GM19193 (cell line): ENCODE data around the gene SAFB2.

Experiments
- POLR2A ChIP-seq: IDR thresholded peaks from 4 replicates; pipeline ENCODE4 v1.6.1; 2011; ENCODE audit not compliant: insufficient read depth, insufficient read length; ENCODE audit errors: extremely low read depth

SAFB2 gene

DNA sequence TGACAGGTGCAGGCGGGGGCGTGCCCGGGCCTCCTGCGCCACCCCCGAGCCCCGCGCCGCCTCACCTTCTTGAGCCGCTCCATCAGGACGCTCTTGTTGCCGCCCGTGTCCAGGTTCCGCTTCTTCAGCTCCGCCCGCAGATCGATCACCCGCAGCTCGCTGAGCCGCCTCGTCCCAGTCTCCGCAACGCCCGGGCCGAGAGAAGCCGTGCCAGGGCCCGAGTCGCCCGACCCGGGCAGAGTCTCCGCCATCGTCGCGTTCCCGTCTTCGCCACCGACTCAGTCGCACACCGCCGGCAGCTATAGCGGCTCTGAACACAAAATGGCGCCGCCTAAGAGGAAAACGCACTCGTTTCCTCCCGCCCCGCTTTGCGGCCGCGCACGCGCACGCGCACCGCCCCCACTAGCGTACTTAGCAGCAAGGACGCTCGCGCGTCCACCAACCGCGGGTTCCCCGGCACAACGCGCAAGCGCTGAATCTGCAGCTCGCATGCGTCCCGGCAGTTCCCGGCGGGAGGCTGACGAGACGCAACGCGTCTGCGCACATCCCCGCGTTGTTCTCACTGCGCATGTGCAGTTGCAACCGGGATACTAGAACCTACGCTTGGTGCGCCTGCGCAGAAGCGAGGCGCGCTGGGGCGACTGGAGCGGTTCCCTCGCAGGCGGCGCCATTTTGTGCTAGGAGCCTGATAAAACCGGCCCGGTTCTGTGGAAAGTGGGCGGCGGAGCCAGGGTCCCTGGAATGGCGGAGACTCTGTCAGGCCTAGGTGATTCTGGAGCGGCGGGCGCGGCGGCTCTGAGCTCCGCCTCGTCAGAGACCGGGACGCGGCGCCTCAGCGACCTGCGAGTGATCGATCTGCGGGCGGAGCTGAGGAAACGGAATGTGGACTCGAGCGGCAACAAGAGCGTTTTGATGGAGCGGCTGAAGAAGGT is at the start of gene SAFB2, which contains the start of gene SAFB:
SAFB2 (minus strand) TSS at position 312 of the 932 bp plus-strand sequence; CDS start at position 251, 61 bp downstream.
SAFB (plus strand) TSS at position 619 of the 932 bp plus-strand sequence; CDS start at position 742, 123 bp downstream.
- peak; percentile 98 for TF ChIP-seq POLR2A

DNA sequence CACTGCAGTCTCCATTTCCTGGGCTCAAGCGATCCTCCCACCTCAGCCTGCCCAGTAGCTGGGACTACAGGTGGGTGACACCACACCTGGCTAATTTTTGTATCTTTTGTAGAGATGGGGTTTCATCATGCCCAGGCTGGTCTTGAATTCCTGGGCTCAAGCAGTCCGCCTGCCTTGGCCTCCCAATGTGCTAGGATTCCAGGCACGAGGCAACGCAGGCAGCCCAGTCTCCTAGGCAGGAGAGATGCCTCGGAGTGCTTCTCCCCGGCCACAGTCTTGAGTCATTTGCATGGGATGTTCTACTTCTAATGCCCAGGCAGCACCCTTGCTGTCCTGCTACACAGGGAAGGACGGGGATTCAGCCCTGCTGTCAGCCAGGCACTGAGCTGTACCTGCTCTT is 49.0 kb upstream of the SAFB2 start:
- TF ChIP-seq POLR2A = no peak

DNA sequence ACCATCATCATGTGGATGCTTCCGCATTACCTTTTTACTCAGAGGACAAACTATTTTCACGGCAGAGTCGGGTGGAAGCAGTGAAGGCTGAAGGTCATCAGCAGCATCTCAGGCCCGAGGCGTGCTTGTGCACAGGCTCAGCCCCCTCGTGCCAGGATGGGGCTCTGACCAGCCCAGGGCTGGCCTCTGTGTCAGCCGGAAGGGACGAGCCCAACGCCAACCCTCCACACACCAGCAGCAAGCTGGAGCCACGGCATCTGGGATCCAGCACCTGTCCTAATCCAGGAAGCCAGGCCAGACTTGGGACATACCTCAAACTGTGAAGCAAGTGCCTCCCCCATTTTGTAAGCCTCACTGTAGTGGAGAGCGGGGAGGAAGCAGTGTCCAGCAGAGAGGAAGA is 46.6 kb upstream of the SAFB2 start:
- no peak for TF ChIP-seq POLR2A

DNA sequence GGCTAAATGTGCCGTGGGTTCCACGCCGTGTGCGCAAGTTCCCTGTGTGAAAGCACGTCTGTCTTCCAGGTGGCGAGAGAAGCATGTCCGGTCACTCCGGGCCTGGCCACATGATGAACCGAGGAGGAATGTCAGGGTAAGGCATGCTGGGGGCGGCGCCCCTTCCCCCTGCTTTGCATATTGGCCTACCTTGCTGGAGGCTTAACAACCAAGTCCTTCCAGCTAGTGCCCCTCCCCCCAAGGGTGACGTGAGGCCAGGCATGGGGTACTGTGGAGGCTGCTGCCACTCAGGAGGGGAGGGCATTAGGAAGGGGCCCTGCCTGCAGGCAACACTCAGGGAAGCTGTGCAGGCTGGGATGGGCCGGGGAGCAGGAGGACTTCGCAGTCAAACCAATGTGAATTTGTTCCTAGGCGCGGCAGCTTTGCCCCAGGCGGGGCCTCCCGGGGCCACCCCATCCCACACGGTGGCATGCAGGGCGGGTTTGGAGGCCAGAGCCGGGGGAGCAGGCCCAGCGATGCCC is 45.2 kb upstream of the SAFB2 start:
- no peak for TF ChIP-seq POLR2A

DNA sequence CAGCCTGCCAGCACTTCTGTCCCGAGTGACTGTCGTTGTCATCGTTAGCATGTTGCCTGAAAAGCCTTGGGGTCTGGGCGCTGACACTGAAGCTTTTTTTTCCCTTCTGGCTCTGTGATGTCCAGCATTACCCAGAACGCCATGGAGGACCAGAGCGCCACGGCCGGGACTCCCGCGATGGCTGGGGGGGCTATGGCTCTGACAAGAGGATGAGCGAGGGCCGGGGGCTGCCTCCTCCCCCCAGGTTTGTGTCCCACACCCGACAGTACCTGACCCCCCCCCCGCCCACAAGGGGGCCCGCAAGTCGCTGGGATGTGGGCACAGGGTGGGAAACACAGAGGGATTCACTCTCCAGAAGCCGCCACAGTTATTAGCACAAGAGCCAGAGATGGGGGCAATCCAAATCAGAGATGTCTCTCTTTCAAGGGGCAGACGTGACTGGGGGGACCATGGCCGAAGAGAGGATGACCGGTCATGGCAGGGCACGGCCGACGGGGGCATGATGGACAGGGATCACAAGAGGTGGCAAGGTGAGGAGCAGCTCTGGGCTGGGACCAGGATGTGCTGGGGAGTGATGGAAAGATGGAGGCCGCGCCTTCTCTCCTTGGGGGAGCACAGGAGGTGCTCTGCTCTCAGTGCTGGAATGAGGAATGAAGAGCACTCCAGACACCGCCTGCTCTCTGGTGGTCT is 44.5 kb upstream of the SAFB2 start:
- no peak for TF ChIP-seq POLR2A

DNA sequence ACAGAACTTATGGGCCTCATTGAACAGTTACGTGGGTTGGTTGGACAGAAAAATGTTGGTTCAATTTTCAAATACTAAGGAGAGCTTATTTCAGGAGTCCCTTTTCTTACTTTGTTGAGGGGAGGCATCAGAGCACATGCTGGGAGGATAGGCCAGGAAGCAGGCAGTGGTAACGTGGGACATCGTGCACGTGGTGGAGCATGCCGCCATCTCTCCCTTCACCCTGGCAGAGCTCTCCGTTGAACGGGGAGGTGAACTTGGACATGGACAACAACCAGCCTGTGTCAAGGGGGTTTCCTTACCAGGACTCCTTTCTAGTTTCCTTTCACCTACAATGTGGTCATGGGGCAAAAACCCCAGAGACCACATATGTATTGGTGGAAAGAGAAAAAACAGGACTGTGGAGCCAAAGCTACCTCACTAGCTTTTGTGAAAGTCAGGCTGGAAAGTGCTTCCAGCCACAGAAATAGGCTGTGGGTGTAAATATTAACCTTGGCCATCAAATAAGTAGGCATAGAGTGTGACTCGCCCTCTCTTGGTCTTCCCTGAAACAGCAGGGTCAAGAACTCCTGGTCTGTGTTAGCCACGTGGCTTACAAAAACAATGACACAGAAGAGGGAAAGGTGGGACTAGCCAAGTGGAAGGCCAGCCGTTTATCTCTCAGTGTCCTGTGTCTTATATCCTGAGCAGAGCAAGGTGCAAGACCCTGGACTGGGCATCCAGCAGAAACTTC is 43.4 kb upstream of the SAFB2 start:
- TF ChIP-seq POLR2A = no peak

DNA sequence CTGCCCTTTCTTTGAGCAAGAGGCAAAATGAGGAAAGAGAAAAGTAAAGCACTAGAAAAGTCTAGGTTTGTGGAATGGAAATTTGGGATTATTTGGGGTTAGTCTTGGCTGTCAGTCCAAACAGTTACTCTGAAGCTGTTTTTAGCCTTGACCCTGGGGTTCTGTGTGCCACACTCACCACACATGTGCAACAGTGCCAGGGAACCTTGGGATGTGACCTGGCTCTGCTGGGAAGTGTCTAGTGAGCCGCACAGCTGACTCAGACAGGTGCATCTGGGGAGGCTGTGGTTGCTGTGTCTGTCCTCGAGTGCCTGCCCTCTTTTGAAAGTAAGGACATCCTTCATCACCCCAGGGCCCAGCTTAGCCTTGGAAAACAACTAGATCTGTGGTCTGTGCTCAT is 41.9 kb upstream of the SAFB2 start:
- no peak for TF ChIP-seq POLR2A

DNA sequence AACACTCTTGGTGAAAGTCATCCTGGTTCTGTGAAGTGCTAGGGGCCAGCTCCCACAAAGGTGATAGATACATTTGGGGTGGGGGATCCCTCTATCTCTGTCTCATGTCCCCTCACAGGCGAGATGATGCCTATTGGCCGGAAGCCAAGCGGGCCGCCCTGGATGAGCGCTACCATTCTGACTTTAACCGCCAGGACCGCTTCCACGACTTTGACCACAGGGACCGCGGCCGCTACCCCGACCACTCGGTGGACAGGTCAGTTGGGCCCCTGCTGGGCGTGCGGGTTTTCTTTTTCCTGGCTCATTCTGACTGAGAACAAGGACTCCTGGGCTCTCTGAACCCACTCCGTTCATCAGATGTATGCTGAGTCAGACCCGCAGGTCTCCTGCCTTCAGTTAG is 41.3 kb upstream of the SAFB2 start:
- no peak for TF ChIP-seq POLR2A

DNA sequence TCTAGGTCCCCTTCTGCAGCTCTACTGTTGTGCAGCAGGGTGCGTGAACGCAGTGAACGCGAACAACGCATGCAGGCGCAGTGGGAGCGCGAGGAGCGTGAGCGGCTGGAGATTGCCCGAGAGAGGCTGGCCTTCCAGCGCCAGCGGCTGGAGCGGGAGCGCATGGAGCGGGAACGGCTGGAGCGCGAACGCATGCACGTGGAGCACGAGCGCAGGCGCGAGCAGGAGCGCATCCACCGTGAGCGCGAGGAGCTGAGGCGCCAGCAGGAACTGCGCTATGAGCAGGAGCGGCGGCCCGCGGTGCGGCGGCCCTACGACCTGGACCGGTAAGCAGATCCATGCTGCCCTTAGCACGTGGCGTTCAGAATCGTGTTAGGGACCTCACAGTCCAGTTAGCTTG is 38.9 kb upstream of the SAFB2 start:
- TF ChIP-seq POLR2A = no peak

DNA sequence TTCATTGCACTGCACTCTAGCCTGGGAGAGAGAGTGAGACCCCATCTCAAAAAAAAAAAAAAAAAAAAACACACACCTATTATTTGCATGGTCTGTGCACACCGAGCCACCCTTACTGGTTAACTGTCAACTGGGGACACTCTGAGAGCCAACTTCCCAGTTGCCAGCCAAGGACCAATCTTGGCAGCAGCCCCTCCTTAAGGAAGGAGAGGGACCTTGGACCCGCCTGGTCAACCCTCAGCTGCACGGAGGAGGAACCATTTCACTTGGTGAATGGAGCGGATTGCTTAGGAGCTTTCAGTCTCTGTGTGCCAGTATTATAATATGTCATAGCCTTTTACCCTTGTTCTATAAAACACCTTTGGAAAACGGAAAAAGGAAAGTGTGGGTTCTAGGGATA is 32.8 kb upstream of the SAFB2 start:
- no peak for TF ChIP-seq POLR2A

DNA sequence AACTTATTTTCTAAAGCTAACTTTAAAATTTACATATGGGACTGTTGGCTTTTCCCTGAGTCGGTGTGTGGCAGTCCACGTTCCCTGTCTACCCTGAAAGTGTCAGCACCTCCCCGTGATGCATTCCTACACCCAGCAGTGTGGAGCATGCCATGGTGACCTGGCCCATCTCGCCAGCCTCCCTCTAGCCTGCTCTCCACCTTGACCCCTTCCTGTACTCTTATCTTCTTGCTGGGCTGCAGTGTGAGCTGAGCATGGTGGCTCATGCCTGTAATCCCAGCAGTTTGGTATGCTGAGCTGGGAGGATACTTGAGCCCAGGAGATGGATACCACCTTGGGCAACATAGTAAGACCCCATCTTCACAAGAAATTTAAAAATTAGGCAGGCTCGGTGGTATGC is 32.4 kb upstream of the SAFB2 start:
- no peak for TF ChIP-seq POLR2A

DNA sequence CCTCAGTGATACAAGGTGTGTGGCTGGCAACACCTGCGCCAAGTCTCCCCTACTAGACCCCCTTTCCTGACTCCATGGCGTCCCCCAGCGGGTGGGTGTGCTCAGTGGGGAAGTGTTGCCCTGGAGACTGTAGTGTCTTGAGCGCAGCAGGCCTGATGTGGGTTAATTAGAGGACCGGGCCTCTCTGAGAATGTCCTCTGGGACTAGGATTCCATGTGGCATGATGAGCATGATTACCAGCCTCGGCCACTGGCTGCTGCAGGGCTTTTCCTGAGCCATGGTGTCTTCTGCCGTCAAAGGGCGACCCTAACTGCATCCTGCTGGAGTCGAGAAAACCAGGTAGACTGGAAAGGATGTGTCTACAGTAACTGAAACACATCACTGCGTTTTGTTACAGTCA is 29.7 kb upstream of the SAFB2 start:
- no peak for TF ChIP-seq POLR2A

DNA sequence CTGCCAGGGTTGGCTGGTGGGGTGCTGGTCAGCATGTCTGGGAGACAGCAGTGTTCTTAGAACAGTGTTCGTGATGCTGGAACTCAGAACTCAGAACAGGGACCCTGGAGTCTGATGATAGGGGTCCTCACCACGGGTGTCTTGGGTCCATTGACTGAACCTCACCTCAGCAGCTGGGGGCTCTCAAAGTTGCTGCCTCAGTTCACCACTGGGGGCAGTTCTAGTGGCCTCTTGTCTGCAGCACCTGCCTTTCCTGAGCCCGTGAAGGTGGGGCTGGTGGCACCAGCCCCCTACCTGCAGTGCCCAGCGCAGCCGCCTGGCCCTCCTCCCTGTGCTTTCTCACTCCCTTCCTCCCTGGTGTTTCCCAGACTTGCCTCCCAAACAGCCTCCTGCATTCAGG is 28.8 kb upstream of the SAFB2 start:
- TF ChIP-seq POLR2A = no peak

DNA sequence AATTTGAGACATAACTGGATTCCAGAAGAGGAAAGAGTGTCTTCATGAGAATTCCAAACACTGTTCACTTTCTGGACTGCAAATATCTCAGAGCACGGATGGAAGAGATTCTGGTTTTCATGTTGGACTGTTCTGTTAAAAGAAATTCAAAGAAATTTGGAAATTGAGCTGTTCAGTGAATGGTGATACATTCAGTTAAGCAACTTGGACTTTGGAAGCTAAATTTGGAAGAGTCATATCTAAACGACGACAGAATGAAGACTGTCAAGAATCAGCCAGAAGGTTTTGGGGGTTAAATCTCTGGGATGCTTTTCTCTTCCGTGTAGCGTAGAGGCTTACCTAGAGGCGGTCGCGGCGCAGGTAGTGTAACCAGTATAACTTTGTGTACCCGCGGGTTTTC is 25.9 kb upstream of the SAFB2 start:
- no peak for TF ChIP-seq POLR2A

DNA sequence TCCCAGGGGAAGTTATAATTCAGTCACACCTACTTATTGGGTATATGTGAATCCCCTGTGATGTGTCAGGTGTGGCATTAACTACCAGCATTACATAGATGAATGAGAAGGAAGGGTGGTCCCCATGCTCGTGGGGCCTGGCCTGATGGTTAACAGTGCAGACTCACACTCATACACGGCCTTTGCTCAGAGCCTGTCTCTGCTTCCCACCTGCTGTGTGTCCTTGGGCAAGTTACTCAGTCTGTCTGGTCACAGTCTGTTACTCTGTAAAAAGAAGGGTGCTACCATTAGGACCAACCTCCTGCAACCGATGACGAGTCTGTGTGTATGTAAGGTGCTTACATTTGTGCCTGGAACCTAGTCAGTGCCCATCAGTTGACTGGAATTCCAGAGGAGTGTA is 24.1 kb upstream of the SAFB2 start:
- no peak for TF ChIP-seq POLR2A
